LHCN-M2 (cell line): ENCODE results near the gene LCA5L. TPM values are rescaled to one million over a fixed set of nuclear protein-coding genes. Genes with fewer than 3 reads are reported as not detected.
A peak's percentile ranks its signal among the peaks of the same experiment; 100 is the strongest.

Experiments used
- DNase-seq: peaks from one replicate; pipeline ENCODE4 v3.0.0-alpha.2; 2012; ENCODE audit warnings: low read depth
- polyA plus RNA-seq: library from polyadenylated mRNA; unstranded; fragments of >200 nt; gene quantifications from one replicate; pipeline ENCODE4 v1.2.1, GENCODE V29; 2012; ENCODE audit warnings: missing spikeins
- total RNA-seq: library from RNA; depleted of rRNA; stranded (reverse); fragments of >200 nt; gene quantifications from 2 replicates; pipeline ENCODE4 v1.2.3, GENCODE V29; 2014; rRNA removed

The LCA5L gene
- total RNA-seq: 0.58 and 0.98 TPM in 2 replicates
- 0.44 TPM for polyA plus RNA-seq

DNA sequence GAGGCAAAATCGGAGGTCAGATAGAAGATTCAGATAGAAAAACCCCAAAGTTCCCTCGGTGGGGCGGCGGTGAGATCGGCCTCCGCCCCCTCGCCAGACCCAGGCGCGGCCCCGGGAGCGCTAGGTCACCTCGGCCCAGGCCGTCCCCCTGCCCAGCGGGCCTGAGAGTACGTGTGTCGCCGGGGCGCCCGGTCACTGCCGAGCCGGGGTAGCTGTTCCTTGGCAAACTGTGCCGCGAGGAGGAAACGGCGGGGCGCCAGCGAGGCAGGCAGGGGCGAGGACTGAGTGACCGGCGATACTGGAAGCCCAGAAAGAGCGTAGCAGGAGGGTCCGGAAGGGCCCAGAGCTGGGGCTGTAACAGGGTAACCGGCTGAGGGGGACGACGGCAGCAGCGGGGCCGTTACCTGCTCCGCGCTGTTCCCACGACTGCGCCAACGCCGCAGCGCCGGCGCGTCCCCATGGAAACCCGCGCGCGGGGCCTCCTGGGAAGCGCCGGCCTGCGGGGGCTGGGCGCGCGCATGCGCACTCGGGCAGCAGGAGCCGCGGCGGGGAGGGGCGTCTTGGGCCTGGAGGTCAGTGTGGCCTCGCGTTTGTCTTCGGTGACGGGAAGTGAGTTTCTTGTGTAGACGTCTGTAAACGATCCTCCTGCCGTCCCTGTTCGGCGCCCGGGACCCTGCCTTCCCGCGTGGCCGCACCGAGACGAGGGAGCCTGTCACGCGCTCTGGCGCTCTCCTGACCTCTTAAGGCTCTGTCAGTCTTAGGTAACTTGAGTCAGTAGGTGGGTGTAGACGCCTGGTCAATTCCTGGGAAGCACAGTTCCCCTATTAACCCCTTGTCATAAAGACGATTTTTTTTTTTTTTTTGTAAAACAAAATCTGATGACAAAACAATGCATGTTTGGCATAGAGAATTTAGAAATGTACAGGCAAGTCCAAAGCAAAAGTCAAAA lies at the start of gene LCA5L:
Gene LCA5L (minus strand): TSS at position 458 of the 949 bp plus-strand sequence. CDS start 17,285 bp downstream, outside the sequence.
- peak; percentile 84 for DNase-seq

- DNase-seq: no peak
Measured at GRCh38 chr21:39489380-39489924, 43.9 kb upstream of the LCA5L start.

DNA sequence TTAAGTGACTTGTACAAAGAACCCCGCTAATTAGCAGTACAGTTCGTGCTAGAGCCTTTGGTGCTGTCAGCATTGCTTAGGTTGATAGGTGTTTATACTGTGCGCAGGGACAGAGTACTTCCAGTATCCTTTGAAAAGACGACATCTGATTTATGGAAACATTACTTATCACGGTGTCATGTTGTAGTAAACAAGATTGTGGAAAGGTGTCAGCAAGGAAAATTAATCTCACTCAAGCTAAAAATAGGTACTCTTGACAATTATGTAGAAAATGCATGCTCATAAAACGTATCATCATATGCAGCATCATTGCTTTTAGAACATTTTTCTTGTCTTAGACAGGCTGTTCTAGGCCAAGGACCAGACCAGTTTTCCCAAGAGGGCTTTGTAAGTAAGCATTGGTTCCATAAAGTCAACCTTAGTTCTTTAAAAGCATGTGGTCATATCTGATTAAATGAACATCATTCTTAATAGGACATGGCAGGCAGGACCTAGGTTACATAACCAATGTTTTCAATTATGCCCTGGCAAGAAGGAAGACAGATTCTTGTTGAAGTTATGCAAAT lies 39.2 kb upstream of the LCA5L start:
- DNase-seq: peak; percentile 1

- DNase-seq: no peak
Measured at GRCh38 chr21:39483917-39484316, 38.3 kb upstream of the LCA5L start.

- no peak for DNase-seq
Measured at GRCh38 chr21:39481886-39482285, 36.3 kb upstream of the LCA5L start.

DNA sequence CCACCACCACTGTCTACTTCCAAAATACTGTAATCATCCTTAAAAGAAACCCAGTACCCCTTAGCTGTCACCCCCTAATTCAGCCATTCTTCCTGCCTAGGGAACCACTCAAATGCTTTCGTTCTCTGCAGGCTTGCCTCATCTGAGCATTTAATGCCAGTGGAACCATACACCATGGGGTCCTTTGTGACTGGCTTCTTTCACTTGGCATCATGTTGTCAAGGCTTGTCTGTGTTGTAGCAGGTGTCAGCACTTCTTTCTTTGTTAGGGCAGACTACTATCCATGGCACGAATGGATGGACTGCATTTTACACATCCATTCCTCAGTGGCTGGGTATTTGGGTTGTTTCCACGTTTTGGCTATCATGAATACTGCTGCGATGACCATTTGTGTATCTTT lies 34.7 kb upstream of the LCA5L start:
- DNase-seq: no peak

DNA sequence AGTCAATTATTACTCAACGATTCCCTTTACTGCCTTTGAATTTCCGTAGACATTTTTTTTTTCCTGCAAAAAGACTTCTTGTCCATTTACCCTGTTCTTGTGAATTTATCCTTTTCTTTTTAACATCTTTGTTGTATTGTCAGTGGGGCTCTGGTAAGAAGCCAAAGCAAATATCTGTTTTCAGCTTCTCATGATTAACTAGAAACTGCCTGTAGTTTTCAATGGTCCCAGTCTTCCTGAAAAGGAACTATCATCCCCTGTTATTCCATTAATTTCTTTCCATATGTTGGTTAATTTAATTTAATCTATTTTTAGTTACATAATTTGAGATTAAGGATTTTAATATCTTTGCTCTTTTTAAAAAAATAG lies 34.2 kb upstream of the LCA5L start:
- DNase-seq: no peak

DNA sequence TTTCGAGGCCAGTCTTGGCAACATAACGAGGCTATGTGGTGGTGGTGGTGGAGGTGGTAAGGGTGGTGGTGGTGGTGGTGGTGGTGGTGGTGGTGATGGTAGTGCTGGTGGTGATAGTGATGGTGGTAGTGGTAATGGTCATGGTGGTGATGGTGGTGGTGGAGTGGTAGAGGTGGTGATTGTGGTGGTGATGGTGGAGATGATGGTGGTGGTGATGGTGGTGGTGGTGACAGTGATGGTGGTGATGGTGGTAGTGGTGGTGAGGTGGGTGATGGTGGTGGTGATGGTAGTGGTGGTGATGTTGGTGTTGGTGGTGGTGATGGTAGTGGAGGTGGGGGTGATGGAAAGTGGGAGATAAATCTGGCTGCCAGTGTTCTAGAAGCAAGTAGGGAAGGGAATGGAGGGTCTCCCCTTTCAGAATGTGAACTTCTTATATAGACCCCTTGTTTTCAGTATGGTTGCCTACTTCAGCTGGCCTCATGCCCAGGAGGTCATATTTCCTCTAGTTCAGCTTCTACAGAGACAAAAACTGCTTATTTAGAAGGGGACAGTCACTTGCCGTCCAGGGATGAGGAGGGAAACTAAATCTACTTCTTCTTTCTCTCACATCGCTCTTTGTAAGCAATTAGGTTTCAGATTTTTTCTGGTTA lies 33.7 kb upstream of the LCA5L start:
- no peak for DNase-seq

GRCh38 chr21:39474611-39475010 lies 29.0 kb upstream of the LCA5L start:
- DNase-seq: no peak

DNA sequence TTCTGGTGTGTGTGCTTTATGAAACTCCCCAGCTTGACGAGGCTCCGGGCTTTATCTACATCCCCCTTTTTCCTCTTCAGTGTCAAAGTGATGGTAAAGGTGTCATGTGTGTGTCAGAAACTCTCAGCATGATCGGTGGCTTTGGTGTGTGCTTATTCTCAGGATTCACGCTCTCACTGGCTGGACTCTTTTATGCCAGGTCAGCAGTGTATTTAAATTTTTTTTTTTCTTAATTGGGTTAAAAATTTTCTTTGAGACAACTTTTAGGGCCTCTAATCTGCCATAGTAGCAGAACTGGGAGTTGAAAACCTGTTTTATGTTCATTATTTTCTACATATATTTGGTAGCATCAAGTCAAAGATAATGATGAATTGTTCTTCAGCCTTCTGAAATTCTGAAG lies 27.2 kb upstream of the LCA5L start:
- no peak for DNase-seq

DNA sequence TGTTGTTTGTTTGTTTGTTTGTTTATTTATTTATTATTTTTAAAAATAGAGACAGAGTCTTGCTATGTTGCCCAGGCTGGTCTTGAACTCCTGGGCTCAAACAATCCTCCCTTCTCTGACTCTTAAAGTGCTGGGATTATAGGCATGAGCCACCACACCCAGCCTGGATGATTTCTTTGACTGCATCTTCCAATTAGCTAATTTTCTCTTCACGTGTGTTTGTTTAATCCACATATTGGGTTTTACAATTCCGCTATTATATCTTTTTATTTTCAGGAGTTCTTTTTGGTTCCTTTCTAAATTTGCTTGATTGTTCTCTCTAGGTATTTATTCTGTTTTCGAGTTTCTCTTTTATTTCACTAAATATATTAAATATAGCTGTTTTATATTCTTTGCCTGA lies 26.0 kb upstream of the LCA5L start:
- no peak for DNase-seq

- no peak for DNase-seq
Measured at GRCh38 chr21:39468559-39468958, 23.0 kb upstream of the LCA5L start.

DNA sequence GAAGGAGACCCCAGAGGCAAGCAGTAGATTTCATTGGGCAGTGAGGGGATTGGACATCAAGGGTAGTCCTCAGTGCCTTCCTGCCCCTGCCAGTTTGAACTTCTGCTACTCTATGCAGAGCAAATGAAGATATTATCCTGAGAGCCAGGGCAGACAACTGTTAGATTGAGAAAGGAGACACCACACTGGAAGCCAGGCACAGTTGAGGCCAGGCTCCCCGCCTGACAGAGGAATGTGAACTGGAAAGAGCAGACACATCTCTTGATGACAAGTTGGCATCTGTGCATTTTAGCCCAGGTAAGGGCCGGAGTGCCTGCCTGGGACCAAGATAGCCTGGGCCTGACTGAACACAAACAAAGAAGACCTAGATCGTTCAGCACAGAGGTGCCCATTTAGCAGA lies 22.2 kb upstream of the LCA5L start:
- DNase-seq: no peak

DNA sequence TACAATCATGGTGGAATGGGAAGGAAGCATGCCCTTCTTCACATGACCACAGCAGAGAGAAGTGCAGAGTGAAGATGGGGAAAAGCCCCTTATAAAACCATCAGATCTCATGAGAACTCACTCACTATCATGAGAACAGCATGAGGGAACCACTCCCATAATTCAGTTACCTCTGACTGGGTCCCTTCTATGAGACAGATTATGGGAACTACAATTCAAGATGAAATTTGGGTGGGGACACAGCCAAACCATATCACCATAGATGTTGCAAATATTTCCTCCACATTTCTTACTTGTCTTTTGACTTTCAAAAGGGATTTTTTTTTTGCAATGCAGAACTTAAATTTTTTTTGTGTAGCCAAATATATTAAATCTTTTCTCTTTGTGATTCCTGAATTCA lies 21.0 kb upstream of the LCA5L start:
- DNase-seq: no peak

DNA sequence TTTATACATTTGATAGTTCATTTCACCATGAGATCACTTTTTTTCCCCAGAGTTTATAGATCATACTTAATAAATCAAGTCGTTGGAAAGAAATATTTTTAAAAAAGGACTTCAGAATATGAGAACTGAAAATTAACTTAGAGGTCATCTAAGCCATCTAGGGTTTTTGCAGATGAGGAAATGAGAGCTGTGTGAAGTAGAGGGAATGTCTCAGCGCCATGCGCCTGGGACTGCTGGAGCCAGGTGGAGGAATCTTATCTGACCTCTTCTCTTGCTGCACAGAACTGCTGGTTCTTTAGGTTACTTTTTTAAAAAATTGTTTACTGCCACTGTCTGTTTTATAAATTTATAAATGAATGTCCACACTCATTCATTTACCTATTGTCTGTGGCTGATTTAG lies 17.7 kb upstream of the LCA5L start:
- no peak for DNase-seq

DNA sequence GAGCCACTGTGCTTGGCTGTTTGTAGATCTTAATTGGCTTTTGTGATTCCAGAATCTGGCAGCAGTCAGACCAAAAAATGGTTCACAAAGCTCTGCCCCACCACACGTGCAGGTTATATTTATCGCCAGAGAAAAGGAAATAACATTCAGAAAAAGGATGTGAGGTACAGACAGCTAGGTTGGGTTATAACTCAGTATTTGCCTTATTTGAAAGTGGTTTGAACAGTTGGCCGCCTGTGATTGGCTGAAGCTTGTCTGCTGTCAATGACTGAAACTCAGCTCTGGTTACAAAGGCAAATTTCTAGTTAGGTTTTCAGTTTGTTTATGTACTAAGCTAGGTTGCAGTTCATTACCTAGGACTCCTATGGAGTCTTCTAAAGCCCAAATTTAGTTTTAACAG lies 15.8 kb upstream of the LCA5L start:
- no peak for DNase-seq

- DNase-seq: no peak
Measured at GRCh38 chr21:39456665-39457064, 11.1 kb upstream of the LCA5L start.

DNA sequence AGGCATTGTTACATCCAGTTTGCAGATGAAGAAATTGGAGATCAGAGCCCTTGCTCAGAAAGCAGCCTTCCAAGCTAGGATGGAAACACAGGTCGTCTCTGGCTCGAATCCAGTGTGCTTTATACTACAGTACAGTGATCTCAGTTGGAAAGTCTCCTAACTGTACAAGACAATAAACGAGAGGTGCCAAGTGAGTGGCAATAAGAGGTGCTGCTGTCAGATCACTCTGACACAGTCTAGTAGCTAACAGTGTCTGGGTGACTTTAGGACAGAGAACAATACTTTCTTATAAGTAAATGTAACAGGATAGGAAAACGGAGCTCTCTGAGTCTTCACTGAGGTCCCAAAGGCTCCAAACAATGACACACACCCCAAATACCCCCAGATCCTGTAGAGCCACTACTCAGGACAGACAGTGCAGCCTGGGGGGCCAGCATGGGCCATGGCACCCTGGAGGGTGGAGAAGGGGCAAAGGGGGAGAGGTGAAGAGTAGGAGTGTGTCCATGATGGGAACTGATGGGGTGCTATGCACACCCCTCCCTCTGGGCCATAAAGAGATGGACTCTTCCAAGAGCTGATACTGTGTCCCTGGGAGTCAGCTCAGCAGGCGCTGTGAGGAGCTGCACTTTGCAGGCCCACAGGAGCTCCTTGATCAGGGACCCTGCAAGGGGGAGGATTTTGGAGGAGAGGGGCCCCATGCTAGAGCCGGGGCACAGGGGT lies 9.5 kb upstream of the LCA5L start:
- no peak for DNase-seq

DNA sequence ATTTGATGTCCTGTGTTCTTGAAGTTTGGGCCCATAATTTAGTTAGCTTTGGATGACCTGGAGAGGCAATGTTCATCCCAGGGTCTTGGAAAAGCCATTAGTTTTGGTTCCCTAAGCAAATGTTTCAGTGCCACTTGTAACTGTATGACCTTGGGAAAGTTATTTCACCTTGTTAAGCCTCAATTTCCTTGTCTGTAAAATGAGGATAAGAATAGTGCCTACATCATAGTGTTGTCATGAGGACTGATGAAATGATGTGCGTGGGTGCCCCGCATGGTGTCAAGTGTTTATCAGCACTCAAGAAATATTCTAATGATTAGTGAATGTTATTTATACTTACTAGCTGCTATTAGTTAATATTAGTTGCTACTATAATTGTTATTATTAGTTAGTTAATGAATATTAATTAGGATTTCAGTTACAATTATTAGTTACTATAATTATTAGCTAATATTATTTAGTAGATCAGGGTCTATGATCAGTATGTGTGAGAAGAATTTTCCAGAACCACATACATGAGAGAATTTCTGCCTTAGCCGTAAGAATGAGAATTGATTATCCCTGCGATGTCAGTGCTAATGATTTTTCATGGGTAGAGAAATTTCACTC lies 8.1 kb upstream of the LCA5L start:
- DNase-seq: no peak

DNA sequence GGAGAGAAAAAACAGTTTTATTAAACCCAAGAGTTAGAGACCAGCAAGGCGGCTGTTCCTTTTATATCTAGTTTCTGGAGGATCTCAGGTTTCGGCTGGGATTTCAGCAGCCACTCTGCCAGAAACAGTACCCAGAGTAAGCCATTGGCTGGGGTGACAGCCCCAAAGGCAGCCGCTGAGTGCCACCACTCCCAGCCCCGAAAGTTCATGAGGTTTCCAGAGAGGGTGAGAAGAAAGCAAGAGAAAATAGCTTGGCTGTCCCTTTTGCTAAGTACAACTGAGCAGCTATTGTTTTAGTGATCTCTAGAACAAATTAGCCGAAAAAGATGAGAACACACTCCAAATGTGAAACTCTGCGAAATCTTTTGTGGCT lies 7.4 kb upstream of the LCA5L start:
- no peak for DNase-seq
